KOPT-K1 (cell line): ENCODE data around the gene PSMF1.
A peak's percentile ranks its signal among the peaks of the same experiment; 100 is the strongest.

Experiments
- H3K27ac ChIP-seq: fragments of 200-600 bp; sonication (generic); 2 replicates; pipeline ENCODE4 v1.5.1; 2016; ENCODE audit warnings: antibody characterized with exemption, mild to moderate bottlenecking, low read depth, low read length; ENCODE audit not compliant: poor library complexity, severe bottlenecking
- H3K36me3 ChIP-seq: fragments of 200-600 bp; sonication (generic); 2 replicates; pipeline ENCODE4 v1.5.1; 2017; ENCODE audit warnings: antibody characterized with exemption, mild to moderate bottlenecking, low read length, moderate library complexity; ENCODE audit not compliant: insufficient read depth
- H3K9me3 ChIP-seq: fragments of 200-600 bp; sonication (generic); 2 replicates; pipeline ENCODE4 v1.5.1; 2017; ENCODE audit warnings: antibody characterized with exemption, low read length, mild to moderate bottlenecking; ENCODE audit not compliant: insufficient read depth, poor library complexity, severe bottlenecking

Gene PSMF1

DNA sequence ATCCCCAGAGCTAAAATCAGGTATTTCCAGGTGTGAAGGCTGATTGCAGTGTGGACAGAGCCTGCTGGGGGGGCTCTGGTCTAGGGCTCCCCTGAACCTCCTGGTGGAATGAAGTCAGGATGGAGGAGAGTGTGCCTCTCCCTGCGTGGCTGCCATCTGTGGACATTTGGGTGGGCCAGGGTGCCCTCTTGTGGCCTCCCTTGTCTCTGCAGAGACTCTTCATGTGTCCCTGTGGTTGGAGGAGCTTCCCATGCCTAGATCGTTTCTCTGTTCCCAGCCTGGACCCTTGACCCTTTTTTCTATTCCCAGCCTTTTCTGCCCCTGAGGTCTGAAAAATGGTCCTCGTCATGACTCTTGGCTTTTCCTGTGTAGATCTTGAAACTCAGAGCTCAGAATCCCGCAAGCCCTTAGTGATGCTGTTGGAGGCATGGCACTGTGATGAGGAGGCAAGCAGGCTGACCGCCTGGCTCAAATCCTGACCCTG, 9.9 kb upstream of the PSMF1 start:
- Histone ChIP-seq H3K36me3 (no peaks in the 10 kb centered on the region), H3K9me3 (no peaks in the 10 kb centered on the region), H3K27ac (no peak overlapping the region)

DNA sequence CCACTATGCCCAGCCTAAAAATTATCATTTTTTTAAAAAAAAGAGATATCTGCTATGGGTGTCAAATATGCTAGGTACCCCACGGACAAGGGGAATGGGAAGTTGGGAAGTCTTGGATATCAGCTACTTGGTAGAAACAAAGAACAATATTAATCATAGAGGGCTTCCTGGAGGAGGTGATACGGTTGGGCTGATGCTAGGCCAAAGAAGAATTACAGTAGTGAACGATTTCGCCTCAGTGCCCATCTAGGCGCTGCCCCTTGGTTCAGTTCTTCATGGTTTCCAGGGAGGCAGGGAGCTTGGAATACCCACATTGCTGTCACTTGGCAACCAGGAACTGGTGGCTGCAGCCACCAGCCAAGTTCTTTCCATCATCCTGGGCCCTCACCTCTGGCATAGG, 5.5 kb upstream of the PSMF1 start:
- H3K36me3 ChIP-seq: no peaks in the 10 kb centered on the region
- H3K9me3 ChIP-seq: no peaks in the 10 kb centered on the region
- H3K27ac ChIP-seq: no peak overlapping the region

DNA sequence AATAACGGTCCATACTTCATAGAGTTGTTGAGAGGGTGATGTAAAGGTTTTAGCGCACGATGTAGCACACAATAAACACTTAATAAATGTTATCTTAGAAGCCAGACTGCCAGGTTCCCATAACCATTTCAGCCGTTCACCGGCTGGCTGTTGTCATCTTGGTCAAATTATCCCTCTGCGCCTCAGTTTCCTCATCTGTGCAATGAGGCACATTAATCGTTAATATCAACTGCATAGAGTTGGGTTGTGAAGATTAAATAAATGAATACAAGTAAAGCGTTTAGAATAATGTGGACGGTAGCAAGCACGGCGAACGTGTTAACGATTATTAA, 432 bp upstream of the PSMF1 start:
- peaks cover 32% of the 10 kb centered on the region for H3K36me3 ChIP-seq
- no peaks in the 10 kb centered on the region for H3K9me3 ChIP-seq
- peak overlapping the region; percentile 75 for H3K27ac ChIP-seq

DNA sequence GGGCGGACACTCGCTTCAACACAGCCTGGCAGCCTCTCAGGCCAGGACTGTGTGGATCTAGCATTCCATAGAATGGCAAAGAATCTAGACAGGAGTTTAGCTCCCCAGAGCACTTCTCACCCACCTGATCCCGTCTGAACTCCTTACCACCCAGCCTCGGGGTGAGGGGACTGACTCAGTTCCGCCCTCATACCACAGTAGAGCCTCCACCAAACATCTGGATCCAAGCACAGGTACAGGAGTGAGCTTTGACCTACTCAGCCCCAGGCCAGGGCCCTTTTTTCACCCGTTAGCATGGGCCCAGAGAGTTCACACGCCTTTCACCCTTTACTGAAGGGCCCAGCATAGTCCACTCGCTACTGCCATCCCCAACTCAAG, 715 bp downstream of the PSMF1 start:
- Histone ChIP-seq H3K27ac (peak overlapping the region; percentile 75), H3K36me3 (peaks cover 42% of the 10 kb centered on the region), H3K9me3 (no peaks in the 10 kb centered on the region)

DNA sequence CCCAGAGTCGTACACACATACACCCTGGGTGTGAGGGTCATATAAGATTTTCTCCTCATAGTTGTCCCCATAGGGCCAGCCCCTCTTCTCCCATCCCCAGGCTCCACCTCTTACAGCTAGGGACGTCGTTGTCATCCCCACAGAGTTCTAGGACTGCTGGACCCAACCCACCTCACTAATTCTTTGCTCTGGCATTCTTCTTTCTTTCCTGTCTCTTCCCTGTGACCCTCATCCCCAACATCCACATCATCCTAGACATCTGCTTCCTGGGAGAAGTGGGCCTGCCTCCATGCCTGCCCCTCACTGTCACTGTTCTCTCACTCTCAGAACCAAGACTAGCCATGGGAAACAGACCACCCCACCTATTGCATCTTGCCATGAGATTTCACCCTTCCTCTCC, 1.1 kb downstream of the PSMF1 start:
- Histone ChIP-seq H3K9me3 (no peaks in the 10 kb centered on the region), H3K36me3 (peaks cover 46% of the 10 kb centered on the region), H3K27ac (peak overlapping the region; percentile 75)

DNA sequence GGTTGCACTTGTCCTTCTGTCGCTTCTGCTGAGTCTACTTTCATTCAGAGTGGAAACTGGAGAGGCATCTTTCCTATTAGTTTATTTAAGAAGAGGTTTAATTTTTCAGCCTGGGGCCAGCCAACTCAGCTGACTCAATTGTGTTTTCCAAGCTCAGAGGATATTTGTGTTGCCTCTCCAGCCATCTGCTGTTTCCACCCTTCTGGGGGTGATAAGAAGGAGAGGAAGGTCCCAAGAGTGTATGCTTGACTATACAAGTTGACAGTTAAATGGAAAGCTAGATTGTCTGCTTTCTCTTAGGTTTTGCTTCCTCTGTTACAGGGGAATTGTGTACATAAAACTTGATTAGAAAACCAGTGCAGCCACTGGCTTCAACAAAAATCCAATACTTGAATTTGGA, 3.0 kb downstream of the PSMF1 start:
- H3K9me3 ChIP-seq: no peaks in the 10 kb centered on the region
- H3K36me3 ChIP-seq: peaks cover 66% of the 10 kb centered on the region
- H3K27ac ChIP-seq: no peak overlapping the region

DNA sequence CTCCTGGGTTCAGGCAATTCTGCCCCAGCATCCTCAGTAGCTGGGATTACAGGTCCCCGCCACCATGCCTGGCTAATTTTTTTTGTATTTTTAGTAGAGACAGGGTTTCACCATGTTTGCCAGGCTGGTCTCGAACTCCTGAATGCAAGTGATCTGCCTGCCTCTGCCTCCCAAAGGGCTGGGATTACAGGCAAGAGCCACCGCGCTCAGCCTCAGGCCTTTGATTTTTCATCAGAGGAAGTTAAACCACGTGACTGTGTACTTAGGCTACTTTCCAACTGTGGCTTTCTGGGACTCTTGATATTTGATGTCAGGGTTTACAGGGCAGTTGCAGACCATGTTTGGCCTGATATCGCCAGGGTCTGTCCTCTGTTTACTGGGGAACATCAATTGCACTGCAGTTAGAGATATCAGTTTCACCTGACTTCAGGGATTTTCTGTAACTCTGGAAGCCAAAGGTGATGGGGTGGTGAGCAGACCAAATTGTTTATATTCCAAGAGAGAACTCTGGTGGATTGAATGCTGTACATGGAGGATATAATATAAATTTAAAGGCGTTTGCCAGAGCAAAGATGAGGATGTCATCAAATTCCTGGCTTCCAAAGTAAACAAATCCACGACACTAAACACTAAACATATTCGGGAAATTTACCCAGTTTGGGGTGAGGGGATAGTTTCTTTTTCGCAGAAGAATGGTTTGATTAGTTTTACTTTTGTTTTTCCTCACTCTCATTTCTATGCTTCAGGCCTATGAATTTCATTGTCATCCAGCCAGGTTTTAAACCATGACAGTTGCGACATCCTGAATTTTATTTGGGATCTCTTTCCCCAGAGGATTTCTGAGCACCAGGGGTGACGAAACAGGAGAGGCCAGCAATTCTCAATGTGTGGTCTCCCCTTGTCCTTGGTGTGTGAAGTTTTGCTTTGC, 4.2 kb downstream of the PSMF1 start:
- H3K27ac ChIP-seq: peak overlapping the region; percentile 2
- no peaks in the 10 kb centered on the region for H3K9me3 ChIP-seq
- peaks cover 78% of the 10 kb centered on the region for H3K36me3 ChIP-seq

DNA sequence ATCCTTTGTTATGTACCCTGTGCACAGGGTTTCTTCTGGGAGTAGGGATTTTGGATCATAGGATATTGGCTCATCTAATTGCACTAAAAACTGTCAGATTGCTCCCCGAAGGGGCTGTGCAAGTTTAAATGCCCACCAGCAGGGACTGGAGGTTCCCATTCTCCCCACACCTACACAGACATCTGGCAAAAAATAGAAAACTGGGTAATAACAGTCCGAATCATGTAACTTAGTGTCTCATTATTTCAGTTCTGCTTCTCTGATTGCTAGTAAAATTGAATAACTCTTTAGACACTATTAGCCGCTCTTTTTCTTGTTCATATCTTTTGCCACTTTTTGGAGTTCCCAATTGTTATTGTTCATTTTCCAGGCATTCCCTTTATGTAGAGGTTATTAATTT, 5.3 kb downstream of the PSMF1 start:
- H3K9me3 ChIP-seq: no peaks in the 10 kb centered on the region
- H3K27ac ChIP-seq: no peak overlapping the region
- H3K36me3 ChIP-seq: peaks cover 88% of the 10 kb centered on the region

DNA sequence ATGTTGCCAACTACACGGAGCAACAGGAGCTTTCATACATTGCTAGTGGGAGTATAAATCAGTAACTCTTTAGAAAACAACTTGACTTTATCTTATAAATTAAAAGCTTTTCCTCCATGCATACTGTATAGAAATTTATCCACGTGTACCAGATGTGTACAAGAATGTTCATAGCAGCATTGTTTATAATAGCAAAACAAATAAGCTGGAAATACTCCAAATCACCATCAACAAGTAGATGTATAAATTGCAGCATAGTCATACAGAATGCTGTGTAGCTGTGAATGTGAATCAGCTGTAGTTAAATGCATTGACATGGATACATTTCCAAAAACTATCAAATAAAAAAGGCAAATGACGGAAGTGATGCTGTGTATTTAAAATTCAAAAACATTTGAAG, 6.0 kb downstream of the PSMF1 start:
- H3K9me3 ChIP-seq: no peaks in the 10 kb centered on the region
- peaks cover 95% of the 10 kb centered on the region for H3K36me3 ChIP-seq
- no peak overlapping the region for H3K27ac ChIP-seq

DNA sequence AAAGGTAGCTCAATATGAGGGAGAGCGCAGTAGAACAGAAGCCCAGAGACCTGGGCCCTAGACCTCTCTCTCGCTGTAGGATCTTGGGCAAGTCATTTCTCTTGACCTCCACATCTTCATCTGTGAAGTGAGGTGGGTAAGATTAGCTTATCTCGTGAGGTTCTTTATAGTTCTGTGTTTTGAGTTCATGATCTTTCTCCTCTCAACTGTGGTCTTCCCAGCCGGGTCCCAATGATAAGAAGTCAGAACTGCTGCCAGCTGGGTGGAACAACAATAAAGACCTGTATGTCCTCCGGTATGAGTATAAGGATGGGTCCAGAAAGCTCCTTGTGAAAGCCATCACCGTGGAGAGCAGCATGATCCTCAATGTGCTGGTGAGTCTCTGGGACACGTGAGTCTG, 6.9 kb downstream of the PSMF1 start:
- no peaks in the 10 kb centered on the region for H3K9me3 ChIP-seq
- no peak overlapping the region for H3K27ac ChIP-seq
- H3K36me3 ChIP-seq: peaks cover 97% of the 10 kb centered on the region

DNA sequence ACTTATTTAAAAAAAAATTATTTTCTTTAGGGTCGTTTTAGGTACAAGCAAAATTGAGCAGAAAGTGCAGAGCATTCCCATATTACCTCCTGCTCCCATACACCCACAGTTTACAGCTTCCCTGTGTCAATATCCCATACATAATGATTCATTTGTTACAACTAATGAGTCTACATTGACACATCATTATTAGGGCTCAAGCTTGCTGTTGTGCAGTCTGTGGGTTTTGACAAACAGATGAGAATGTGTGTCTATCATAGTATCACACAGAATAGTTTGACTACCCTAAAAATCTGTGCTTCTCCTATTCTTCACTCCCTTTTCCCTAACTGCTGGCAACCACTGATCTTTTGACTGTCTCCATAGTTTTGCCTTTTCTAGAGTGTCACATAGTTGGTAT, 9.4 kb downstream of the PSMF1 start:
- Histone ChIP-seq H3K9me3 (peaks cover 7% of the 10 kb centered on the region), H3K36me3 (peaks cover 99% of the 10 kb centered on the region), H3K27ac (no peak overlapping the region)

DNA sequence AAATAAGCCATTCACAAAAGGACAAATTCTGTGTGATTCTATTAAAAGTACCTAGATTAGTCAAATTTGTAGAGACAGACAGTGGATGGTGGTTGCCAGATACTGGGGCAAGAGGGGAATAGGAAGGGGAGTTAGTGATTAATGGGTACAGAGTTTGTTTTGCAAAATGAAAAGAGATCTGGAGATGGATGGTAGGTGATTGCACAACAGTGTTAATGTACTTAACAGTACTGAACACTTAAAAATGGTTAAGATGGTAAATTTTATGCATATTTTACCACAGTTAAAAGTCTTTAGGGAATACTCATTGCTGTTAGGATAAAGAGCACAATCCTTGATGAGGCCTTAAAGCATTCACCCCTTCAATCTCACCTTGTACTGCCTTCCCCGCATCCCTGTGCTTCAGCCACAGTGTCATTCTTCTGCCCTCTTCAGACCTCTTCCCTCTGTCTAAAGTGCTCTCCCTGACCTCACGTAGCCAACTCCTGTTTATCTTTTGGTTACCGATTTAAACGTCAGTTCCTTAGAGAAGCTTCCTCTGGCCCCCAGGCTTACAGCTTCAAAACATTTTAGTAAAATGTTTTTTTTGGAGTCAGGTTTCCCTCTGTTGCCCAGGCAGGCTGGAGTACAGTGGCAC, 11.8 kb downstream of the PSMF1 start:
- Histone ChIP-seq H3K36me3 (peaks cover 95% of the 10 kb centered on the region), H3K27ac (no peak overlapping the region), H3K9me3 (peaks cover 10% of the 10 kb centered on the region)

DNA sequence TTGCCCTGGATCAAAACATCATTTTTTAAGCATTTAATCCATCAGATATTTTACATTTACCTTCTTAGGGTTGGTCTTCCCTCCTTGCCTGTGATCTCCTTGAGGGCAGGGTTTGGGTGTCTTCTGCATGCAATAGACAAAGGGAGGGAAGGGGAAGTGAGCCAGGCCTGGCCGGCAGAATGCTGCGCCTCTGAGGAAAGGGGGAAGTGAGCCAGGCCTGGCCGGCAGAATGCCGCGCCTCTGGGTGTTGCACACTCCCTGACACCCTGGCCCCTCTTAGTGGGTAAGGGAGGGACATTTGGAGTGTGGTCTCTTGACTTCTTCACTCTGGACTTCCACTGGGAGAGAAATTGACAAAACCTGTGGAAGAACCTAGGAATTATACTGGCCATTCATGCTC, 12.4 kb downstream of the PSMF1 start:
- Histone ChIP-seq H3K36me3 (peaks cover 95% of the 10 kb centered on the region), H3K27ac (no peak overlapping the region), H3K9me3 (peaks cover 10% of the 10 kb centered on the region)

DNA sequence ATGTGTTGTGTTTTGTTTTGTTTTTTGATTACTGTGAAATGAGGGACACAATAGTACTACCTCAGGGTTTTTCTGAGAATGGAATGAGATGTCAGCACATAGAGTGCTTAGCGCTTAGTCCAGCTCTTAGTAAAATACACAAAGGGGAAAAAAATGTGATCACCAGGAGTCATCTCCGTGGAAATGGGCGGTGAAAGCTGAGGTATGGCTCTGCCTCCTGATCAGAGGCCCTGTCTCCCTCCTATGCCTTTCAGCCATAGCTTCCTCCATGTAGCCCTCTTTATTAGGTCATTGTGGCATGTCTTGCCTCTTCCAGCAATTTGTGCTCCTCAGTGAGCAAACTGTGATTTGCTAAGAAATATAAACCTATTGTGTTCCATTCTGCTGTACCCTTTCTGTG, 13.0 kb downstream of the PSMF1 start:
- Histone ChIP-seq H3K27ac (no peak overlapping the region), H3K9me3 (peaks cover 10% of the 10 kb centered on the region), H3K36me3 (peaks cover 95% of the 10 kb centered on the region)

DNA sequence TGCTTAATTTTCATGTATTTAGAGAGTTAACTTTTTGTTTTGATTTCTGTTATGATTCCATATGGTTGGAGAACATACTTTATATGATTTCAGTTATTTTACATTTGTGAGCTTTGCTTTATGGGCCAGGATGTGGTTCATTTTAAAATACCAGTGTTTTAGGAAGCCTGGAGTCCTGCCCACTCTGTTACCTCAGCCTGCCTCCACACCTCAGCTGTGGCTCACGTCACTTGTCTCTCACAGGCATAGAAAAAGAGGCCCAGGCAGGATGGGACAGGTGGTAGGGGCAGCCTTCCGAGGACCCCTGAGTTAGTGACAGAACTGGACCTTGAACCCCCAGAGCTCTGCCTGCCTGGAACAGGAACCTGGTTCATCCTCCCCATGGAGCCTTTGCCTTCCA, 16.0 kb downstream of the PSMF1 start:
- H3K27ac ChIP-seq: no peak overlapping the region
- H3K36me3 ChIP-seq: peaks cover 95% of the 10 kb centered on the region
- H3K9me3 ChIP-seq: peaks cover 10% of the 10 kb centered on the region

DNA sequence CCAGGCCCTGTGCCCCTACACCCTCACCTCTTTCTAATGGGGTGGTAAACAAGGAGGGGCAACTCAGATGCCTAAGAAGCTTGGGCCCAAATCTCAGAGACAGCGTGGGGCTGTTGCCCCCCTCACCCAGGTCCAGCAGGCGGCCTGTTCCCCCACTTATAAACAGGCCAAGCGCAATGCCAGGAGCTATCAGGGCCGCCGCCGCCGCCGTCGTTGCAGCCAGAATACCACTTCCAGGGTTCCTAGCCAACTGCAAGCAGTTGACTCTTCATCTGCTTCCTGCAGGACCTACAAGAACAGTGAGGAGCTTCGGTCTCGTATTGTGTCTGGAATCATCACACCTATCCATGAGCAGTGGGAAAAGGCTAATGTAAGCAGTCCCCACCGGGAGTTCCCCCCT, 16.4 kb downstream of the PSMF1 start:
- Histone ChIP-seq H3K36me3 (peaks cover 94% of the 10 kb centered on the region), H3K27ac (no peak overlapping the region), H3K9me3 (peaks cover 10% of the 10 kb centered on the region)
